HepG2 (cell line): Measurements from ENCODE around the gene AFF1. TPM values are rescaled to one million over a fixed set of nuclear protein-coding genes. Genes with fewer than 3 reads are reported as not detected.

Source experiments
- ATAC-seq: fragments of 200-7000 bp; cut with Tn5 transposase; 3 replicates; pipeline ENCODE4 v1.9.1; 2020; ENCODE audit warnings: mild to moderate bottlenecking, moderate library complexity
- BruUV-seq: library from RNA; stranded (reverse); fragments of 400-500 nt; replicated peaks from 2 replicates; lab custom pipeline; 2021; lab: Mats Ljungman, UMichigan
- CTCF ChIA-PET: fragments of 300-600 bp; formaldehyde crosslinking; extraction: SDS; loops from one replicate; lab custom pipeline; 2021; ENCODE audit warnings: low total read pairs, inconsistent platforms, low intra/inter-chr PET ratio; lab: Yijun Ruan, JAX
- POLR2A ChIA-PET: fragments of 350-600 bp; sonication (Branson Sonifier 250); formaldehyde crosslinking; loops from one replicate; lab custom pipeline; 2020; ENCODE audit warnings: antibody characterized with exemption, inconsistent platforms; lab: Yijun Ruan, JAX
- DNase-seq: peaks from one replicate; pipeline ENCODE4 v3.0.0-alpha.2; 2015; ENCODE audit warnings: low spot score
- FAIRE-seq: peaks from 3 replicates; lab custom pipeline; 2011; peaks lifted over from hg19 to GRCh38; lab: Jason Lieb, UNC
- H2AFZ ChIP-seq: one replicate; pipeline ENCODE4 v1.6.1; 2011; ENCODE audit warnings: low read length, inconsistent platforms
- H3K27ac ChIP-seq: fragments of 300-600 bp; 3 replicates; pipeline ENCODE4 v1.8.0; 2011; ENCODE audit warnings: mixed run types, mild to moderate bottlenecking, mixed read lengths, low read length, inconsistent platforms; ENCODE audit not compliant: insufficient read depth; ENCODE audit errors: extremely low read length
- H3K27me3 ChIP-seq, 2 experiments: fragments of 200-600 bp in 1 of 2; 2 replicates in 1 of 2; 3 replicates in 1 of 2; pipeline versions ENCODE4 v1.6.0 to v1.8.0; 2011; ENCODE audit warnings: low read length in 2 of 2, mild to moderate bottlenecking in 2 of 2, moderate library complexity in 2 of 2, inconsistent platforms in 1 of 2; ENCODE audit not compliant: insufficient read depth in 2 of 2, control insufficient read depth in 1 of 2
- H3K36me3 ChIP-seq, 2 experiments: fragments of 200-600 bp in 1 of 2; replicated peaks in 1 of 2; 2 replicates in 1 of 2; 3 replicates in 1 of 2; pipeline versions ENCODE4 v1.5.1 to v1.8.0; 2011; ENCODE audit warnings: low read length in 2 of 2, inconsistent platforms in 1 of 2; ENCODE audit not compliant: insufficient read depth in 2 of 2, control insufficient read depth in 1 of 2
- H3K4me1 ChIP-seq: 2 replicates; pipeline ENCODE4 v1.5.1; 2012; ENCODE audit warnings: low read length, inconsistent platforms; ENCODE audit not compliant: insufficient read depth
- H3K4me2 ChIP-seq: 2 replicates; pipeline ENCODE4 v1.6.0; 2011; ENCODE audit warnings: low read depth, low read length, inconsistent platforms
- H3K4me3 ChIP-seq, 3 experiments: fragments of 200-600 bp in 1 of 3; sonication (generic), shearing (Covaris generic) in 1 of 3; replicated peaks in 1 of 3; 2 replicates each; pipeline ENCODE4 v1.5.1; 2011 to 2016; ENCODE audit warnings: low read length in 3 of 3, inconsistent platforms in 2 of 3, low read depth in 2 of 3, mild to moderate bottlenecking in 2 of 3, control low read depth in 1 of 3, mixed read lengths in 1 of 3; ENCODE audit not compliant: insufficient read depth in 1 of 3
- H3K79me2 ChIP-seq: one replicate; pipeline ENCODE4 v1.6.1; 2011; ENCODE audit warnings: low read length, inconsistent platforms; ENCODE audit not compliant: insufficient read depth
- H3K9ac ChIP-seq: 2 replicates; pipeline ENCODE4 v1.6.0; 2011; ENCODE audit warnings: mild to moderate bottlenecking, low read depth, low read length, inconsistent platforms; ENCODE audit not compliant: insufficient read depth
- H3K9me3 ChIP-seq: 2 replicates; pipeline ENCODE4 v1.5.1; 2012; ENCODE audit warnings: mild to moderate bottlenecking, low read length
- H4K20me1 ChIP-seq: 2 replicates; pipeline ENCODE4 v1.6.0; 2011; ENCODE audit warnings: inconsistent platforms, mild to moderate bottlenecking, low read length, moderate library complexity; ENCODE audit not compliant: insufficient read depth
- ATF6 ChIP-seq: sonication (generic); formaldehyde crosslinking; conservative IDR thresholded peaks from 2 replicates; pipeline ENCODE4 v1.4.0; 2020; ENCODE audit warnings: missing genetic modification reagents
- GTF2F1 ChIP-seq: fragments of 150-350 bp; IDR thresholded peaks from 2 replicates; pipeline ENCODE4 v1.6.1; 2014; ENCODE audit warnings: low read length
- KDM5A ChIP-seq: fragments of 200-600 bp; sonication (generic); IDR thresholded peaks from 2 replicates; pipeline ENCODE4 v1.7.0; 2018; ENCODE audit warnings: antibody characterized with exemption, mild to moderate bottlenecking, low read length, borderline replicate concordance
- KMT2B ChIP-seq: IDR thresholded peaks from 2 replicates; pipeline ENCODE4 v1.6.1; 2016; ENCODE audit warnings: missing genetic modification reagents, missing compliant biosample characterization
- NFYB ChIP-seq: sonication (generic); formaldehyde crosslinking; IDR thresholded peaks from 2 replicates; pipeline ENCODE4 v1.4.0; 2020; ENCODE audit warnings: missing genetic modification reagents
- TRIM24 ChIP-seq: sonication (generic); formaldehyde crosslinking; IDR thresholded peaks from 2 replicates; pipeline ENCODE4 v1.8.0; 2022; ENCODE audit warnings: mild to moderate bottlenecking, missing genetic modification reagents
- ZGPAT ChIP-seq: IDR thresholded peaks from 2 replicates; pipeline ENCODE4 v1.6.1; 2016; ENCODE audit warnings: mild to moderate bottlenecking
- ZNF468 ChIP-seq: sonication (generic); formaldehyde crosslinking; IDR thresholded peaks from 2 replicates; pipeline ENCODE4 v1.8.0; 2022; ENCODE audit warnings: mild to moderate bottlenecking, moderate library complexity, missing genetic modification reagents
- WGBS: methylation state at CpG from one replicate; pipeline ENCODE4 v1.1.6; 2017; ENCODE audit warnings: low lambda C conversion rate; 5-methylcytosine and 5-hydroxymethylcytosine counted together
- in situ Hi-C: cut with HindIII; loops from 2 replicates; pipeline ENCODE4 v1.10.0; 2017; ENCODE audit warnings: low pct_unique_long_range_greater_than_20kb; ENCODE audit not compliant: extremely low pct_ligation_motif_present
- intact Hi-C: fragments of 100-400 bp; cut with micrococcal nuclease; formaldehyde crosslinking; loops from one replicate; pipeline ENCODE4 v1.10.0; 2022; ENCODE audit not compliant: unreplicated experiment
- polyA plus RNA-seq, 8 experiments: library from polyadenylated mRNA; depleted of rRNA in 3 of 8; stranded (reverse) in 7 of 8; unstranded in 1 of 8; fragments of >200 nt; fragmentation: Illumina TruSeq in 4 of 8; extraction: Trizol in 4 of 8; gene quantifications; 2 replicates each; pipeline versions ENCODE4 v1.2.1 to v1.2.3, GENCODE V29; 2011 to 2016; ENCODE audit warnings: low read depth in 4 of 8, missing spikeins in 1 of 8, mixed read lengths in 1 of 8; ENCODE audit not compliant: insufficient read depth in 1 of 8
- total RNA-seq, 5 experiments: library from RNA; depleted of rRNA; stranded (reverse); fragments of >200 nt; fragmentation: Illumina TruSeq; extraction: Trizol; gene quantifications; 2 replicates each; pipeline ENCODE4 v1.2.3, GENCODE V29; 2016; ENCODE audit warnings: low read depth in 1 of 5

Gene AFF1
- total and polyA plus RNA-seq, 2 of the 13 experiments (the other 11 are each of a cell fraction or from before 2014, with no cell fraction given): 15.5 to 15.9 TPM

GRCh38 chr4:87118826-87119225 lies 184.0 kb downstream of the AFF1 start:
- Histone ChIP-seq H3K27me3 (no peaks in the 10 kb centered on the region), H2AFZ (no peak overlapping the region), H3K4me2 (no peak overlapping the region), H3K9ac (no peak overlapping the region), H3K9me3 (no peaks in the 10 kb centered on the region), H3K4me3 (no peak overlapping the region), H4K20me1 (no peaks in the 10 kb centered on the region), H3K36me3 (peaks cover 18 to 67% of the 10 kb centered on the region in 2 experiments), H3K79me2 (peaks cover 3% of the 10 kb centered on the region), H3K27ac (no peak overlapping the region), H3K4me1 (peaks cover 34% of the 10 kb centered on the region)
- no TSS peak for BruUV-seq
- POLR2A ChIA-PET: no interaction called here
- in situ Hi-C loops (no loop called here), intact Hi-C loops (no loop called here)
- no peak for DNase-seq
- CTCF ChIA-PET: no interaction called here
- no peak; the same call in 2 of the 3 replicates for ATAC-seq
- no peak for FAIRE-seq
- 100% methylated on average over 2 of the region's 2 CpGs for WGBS
- TF ChIP-seq NFYB (CRISPR knock-in tag) (peak; percentile 24; the same call in 1 of the 2 replicates), KDM5A (no peak)

GRCh38 chr4:87120010-87120409 lies 185.2 kb downstream of the AFF1 start:
- H3K27me3 ChIP-seq: no peaks in the 10 kb centered on the region
- FAIRE-seq (no peak), ATAC-seq (no peak), DNase-seq (no peak)
- BruUV-seq: no TSS peak
- peaks cover 13 to 71% of the 10 kb centered on the region in 2 experiments for H3K36me3 ChIP-seq
- H3K9me3 ChIP-seq: no peaks in the 10 kb centered on the region
- intact Hi-C loops: no loop called here
- H3K27ac ChIP-seq: no peak overlapping the region
- H2AFZ ChIP-seq: no peak overlapping the region
- 95% methylated on average over 4 of the region's 4 CpGs for WGBS
- H3K4me2 ChIP-seq: no peak overlapping the region
- ChIA-PET POLR2A (no interaction called here), CTCF (no interaction called here)
- H3K79me2 ChIP-seq: peaks cover 3% of the 10 kb centered on the region
- no peak overlapping the region for H3K9ac ChIP-seq
- no peaks in the 10 kb centered on the region for H4K20me1 ChIP-seq
- in situ Hi-C loops: no loop called here
- H3K4me3 ChIP-seq: no peak overlapping the region
- H3K4me1 ChIP-seq: peaks cover 34% of the 10 kb centered on the region
- TF ChIP-seq GTF2F1 (no peak), ATF6 (CRISPR knock-in tag) (no peak), TRIM24 (no peak), ZNF468 (CRISPR knock-in tag) (no peak), KMT2B (CRISPR knock-in tag) (no peak), ZGPAT (CRISPR knock-in tag) (no peak)
